ENCODE data around the gene METTL16. TPM values are rescaled to one million over a fixed set of nuclear protein-coding genes. Genes with fewer than 3 reads are reported as not detected.

The METTL16 gene
- polyA plus RNA-seq, 1 experiment, result 16.9 TPM

DNA sequence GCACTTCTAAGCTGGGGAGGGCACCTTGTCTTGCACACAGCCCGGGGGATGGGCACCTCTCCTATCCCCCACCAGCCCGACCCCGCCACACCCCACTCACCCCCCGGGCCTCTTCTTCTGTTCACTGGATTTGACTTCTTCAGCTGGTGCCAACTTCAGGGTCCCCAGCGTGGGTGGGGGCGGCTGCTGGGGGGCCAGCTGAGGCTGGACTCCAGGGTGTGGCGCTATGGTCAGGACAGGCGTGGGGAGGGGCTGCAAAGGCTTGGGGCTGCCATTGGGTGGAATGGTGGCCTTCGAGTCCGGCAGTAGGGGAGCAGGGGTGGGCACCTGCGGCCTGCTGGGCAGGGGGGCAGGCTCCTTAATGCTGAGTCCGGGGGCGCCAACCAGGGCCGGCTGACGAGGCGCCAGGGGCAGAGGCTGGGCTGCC is 116.9 kb downstream of the METTL16 start:
- POLR2A ChIA-PET, result no interaction called here
- H3K27ac ChIP-seq (ENCODE audit: low read depth, low read length), result no peak overlapping the region
- TF ChIP-seq, protein P1, sequence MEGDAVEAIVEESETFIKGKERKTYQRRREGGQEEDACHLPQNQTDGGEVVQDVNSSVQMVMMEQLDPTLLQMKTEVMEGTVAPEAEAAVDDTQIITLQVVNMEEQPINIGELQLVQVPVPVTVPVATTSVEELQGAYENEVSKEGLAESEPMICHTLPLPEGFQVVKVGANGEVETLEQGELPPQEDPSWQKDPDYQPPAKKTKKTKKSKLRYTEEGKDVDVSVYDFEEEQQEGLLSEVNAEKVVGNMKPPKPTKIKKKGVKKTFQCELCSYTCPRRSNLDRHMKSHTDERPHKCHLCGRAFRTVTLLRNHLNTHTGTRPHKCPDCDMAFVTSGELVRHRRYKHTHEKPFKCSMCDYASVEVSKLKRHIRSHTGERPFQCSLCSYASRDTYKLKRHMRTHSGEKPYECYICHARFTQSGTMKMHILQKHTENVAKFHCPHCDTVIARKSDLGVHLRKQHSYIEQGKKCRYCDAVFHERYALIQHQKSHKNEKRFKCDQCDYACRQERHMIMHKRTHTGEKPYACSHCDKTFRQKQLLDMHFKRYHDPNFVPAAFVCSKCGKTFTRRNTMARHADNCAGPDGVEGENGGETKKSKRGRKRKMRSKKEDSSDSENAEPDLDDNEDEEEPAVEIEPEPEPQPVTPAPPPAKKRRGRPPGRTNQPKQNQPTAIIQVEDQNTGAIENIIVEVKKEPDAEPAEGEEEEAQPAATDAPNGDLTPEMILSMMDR (IDR thresholded peaks at IDR 0.05; ENCODE audit: low read depth, low read length), result no peak
- CTCF ChIA-PET, result no interaction called here
- no peak for DNase-seq (ENCODE audit: low read depth, low spot score)
- H3K4me3 ChIP-seq (ENCODE audit: low read depth, low read length), result no peak overlapping the region
- H3K9me3 ChIP-seq (ENCODE audit: control insufficient read depth, insufficient read depth, low read length), result no peaks in the 10 kb centered on the region; the same call in 1 of the 2 replicates
- no peaks in the 10 kb centered on the region for H3K27me3 ChIP-seq (ENCODE audit: control insufficient read depth, insufficient read depth, low read length)

DNA sequence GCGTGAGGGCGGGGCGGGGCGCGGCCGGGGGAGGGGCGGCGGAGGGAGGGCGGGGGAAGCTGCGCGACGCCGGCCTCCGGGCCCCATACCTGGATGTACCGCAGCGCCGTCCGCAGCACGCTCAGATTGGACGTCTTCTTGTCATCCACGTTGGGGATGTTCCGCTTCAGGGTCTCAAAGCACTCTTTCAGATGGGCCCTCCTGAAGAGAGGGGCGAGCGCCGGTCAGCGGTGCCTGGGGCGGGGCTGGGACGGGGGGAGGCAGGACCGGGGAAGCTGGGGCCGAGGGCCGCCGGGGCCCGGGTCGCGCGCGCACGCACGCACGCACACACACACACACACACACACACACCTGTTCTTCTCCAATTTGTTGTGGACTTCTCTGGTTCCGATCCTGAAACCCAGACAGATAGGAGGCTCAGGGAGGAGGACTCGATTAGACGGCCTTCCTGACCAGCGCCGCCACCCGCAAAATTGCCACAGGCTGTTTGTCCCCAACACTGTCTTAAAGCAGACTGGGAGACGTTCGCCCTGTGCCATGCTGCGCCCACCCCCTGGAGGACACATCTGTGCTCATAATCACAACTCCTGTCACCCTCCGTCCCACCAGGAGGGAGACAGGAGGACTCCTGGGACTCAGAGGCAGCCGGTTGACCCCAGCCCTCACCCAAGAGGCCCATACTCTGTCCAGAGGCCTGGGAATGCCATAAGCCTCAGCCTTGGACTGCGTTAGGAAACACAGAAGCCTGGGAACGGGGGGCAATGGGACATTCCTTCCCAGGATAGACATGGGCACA is 117.5 kb downstream of the METTL16 start:
- ChIA-PET POLR2A (interaction anchor here (0.7 to 3.1 kb wide), 6 partner anchors 7 to 65 kb away, joined by 3 to 31 read pairs (median 16); partner anchors contain the start of genes MNT and TSR1), CTCF (interaction anchor here (3.7 kb wide), 1 partner anchor 22 kb away, joined by 31 read pairs; no protein-coding TSS in a partner anchor)
- Histone ChIP-seq H3K27me3 (ENCODE audit: control insufficient read depth, insufficient read depth, low read length) (no peaks in the 10 kb centered on the region), H3K4me3 (ENCODE audit: low read depth, low read length) (peak overlapping the region; percentile 42), H3K9me3 (ENCODE audit: control insufficient read depth, insufficient read depth, low read length) (no peaks in the 10 kb centered on the region; the same call in 1 of the 2 replicates), H3K27ac (ENCODE audit: low read depth, low read length) (no peak overlapping the region)
- TF ChIP-seq, protein P1 (IDR thresholded peaks at IDR 0.05; ENCODE audit: low read depth, low read length), result no peak
- no peak for DNase-seq (ENCODE audit: low read depth, low spot score)

DNA sequence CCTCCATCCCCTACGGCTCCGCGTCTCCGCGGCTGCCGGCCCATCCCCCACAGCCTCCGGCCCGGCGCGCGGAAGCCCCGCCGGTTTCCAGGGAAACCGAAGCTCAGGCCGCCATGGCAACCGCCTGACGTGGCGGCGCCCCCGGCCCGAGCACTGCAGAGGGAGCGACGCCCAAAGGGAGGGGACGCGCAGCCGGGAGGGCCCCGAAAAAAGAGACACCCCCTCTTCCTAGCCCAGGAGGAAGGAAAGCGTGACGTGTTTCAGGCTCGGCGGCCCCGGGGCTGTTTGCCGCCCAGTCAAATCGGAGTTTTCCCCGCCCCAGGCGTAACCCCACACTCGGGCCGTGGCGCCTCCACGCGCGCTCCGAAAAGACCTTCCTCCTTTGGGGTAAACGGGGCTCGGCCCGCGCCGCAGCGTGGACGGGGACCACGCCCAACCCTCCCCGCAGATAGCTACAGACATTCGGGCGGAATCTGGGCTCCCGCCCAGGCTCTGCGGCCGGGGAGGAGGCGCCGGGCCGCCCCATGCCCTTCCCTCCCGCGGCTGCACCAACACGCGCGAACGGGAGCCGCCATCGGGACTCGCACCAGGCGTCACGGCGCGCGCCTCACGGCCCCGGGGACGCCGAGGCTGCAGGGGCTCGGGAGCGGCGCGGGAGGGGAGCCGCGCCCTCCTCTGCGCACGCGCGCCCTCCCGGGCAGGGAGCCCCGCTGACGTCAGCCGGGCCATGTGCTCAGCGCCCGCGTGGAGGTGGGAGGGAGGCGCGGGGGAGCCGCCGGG is 118.3 kb downstream of the METTL16 start:
- H3K9me3 ChIP-seq (ENCODE audit: control insufficient read depth, insufficient read depth, low read length), result no peaks in the 10 kb centered on the region; the same call in 1 of the 2 replicates
- TF ChIP-seq, protein P1 (IDR thresholded peaks at IDR 0.05; ENCODE audit: low read depth, low read length), result no peak
- H3K27ac ChIP-seq (ENCODE audit: low read depth, low read length), result peak overlapping the region; percentile 96
- no peaks in the 10 kb centered on the region for H3K27me3 ChIP-seq (ENCODE audit: control insufficient read depth, insufficient read depth, low read length)
- CTCF ChIA-PET, result interaction anchor here (0.6 to 3.7 kb wide), 4 partner anchors 11 to 1344 kb away, joined by 3 to 33 read pairs (median 18); no protein-coding TSS in a partner anchor
- peak overlapping the region; percentile 64 for H3K4me3 ChIP-seq (ENCODE audit: low read depth, low read length)
- DNase-seq (ENCODE audit: low read depth, low spot score), result peak; percentile 32
- POLR2A ChIA-PET, result interaction anchor here (0.6 to 3.1 kb wide), 7 partner anchors 8 to 66 kb away, joined by 3 to 31 read pairs (median 8); partner anchors contain the start of genes MNT and TSR1

DNA sequence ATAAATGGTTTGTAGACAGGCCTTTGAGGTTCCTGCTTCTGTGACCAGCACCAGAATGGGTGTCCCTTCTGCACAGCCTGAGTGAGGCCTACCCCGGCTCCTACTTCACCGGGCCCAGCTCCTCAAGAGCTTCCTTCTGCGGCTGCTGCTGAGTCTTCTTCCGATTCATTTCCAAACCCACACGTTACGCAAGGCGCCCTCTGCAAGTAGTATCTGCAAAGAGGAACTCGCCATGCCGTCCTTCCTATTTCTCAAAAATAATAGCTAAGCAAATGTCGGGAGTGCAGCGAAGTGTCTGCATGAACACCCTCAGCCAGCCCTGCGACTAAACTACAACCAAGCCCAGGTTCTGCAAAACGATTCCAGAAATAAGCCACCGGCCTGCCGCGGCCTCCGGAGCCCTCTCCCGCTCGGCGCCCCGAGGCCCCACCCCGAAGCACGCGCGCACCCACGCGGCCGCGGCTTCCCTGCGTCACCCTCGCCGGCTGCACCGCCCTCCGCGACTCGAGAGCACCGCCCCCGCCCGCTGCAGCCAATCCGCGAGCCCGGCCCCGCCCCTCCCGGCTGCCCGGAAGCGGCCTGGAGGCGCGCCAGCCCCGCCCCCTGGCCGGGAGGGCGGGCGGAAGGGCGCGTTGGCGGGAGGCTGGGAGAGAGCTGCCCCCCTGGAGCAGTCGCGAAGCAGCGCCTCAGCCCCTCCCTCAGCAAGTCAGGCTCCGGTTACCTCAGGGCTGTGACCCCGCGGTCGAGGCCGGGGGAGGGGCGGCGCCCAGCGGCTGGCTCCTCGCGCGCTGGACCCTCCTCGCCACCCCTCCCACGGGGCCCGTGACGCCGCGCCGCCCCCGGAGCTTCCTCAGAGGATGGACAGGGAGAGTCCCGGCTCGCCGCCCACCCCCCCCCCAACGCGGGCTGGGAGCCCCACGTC is 119.2 kb downstream of the METTL16 start:
- Histone ChIP-seq H3K9me3 (ENCODE audit: control insufficient read depth, insufficient read depth, low read length) (no peaks in the 10 kb centered on the region; the same call in 1 of the 2 replicates), H3K27ac (ENCODE audit: low read depth, low read length) (peak overlapping the region; percentile 96), H3K4me3 (ENCODE audit: low read depth, low read length) (peak overlapping the region; percentile 64), H3K27me3 (ENCODE audit: control insufficient read depth, insufficient read depth, low read length) (no peaks in the 10 kb centered on the region)
- POLR2A ChIA-PET, result interaction anchor here (0.6 to 3.1 kb wide), 10 partner anchors 7 to 67 kb away, joined by 3 to 31 read pairs (median 4); partner anchors contain the start of gene MNT
- DNase-seq (ENCODE audit: low read depth, low spot score), result peak; percentile 90
- TF ChIP-seq, protein P1 (IDR thresholded peaks at IDR 0.05; ENCODE audit: low read depth, low read length), result no peak
- CTCF ChIA-PET, result interaction anchor here (0.6 to 3.7 kb wide), 5 partner anchors 10 to 1344 kb away, joined by 3 to 33 read pairs (median 5); no protein-coding TSS in a partner anchor
